HG03045 (cell line): ENCODE results near the gene ACER3.
"Not testable (repeated sequence)": the region's sequence is repeated elsewhere in the genome, so short reads cannot be mapped to it uniquely, and the experiment has no call there.

Experiments used
- ATAC-seq: cut with Tn5 transposase; IDR thresholded peaks from one replicate; pipeline ENCODE4 v1.9.1; 2021; ENCODE audit warnings: mild to moderate bottlenecking, moderate library complexity; ENCODE audit not compliant: unreplicated experiment

ACER3 gene

GRCh38 chr11:76987203-76987602, 126.5 kb downstream of the ACER3 start:
- no peak for ATAC-seq

GRCh38 chr11:76990628-76991027, 129.9 kb downstream of the ACER3 start:
- no peak for ATAC-seq

DNA sequence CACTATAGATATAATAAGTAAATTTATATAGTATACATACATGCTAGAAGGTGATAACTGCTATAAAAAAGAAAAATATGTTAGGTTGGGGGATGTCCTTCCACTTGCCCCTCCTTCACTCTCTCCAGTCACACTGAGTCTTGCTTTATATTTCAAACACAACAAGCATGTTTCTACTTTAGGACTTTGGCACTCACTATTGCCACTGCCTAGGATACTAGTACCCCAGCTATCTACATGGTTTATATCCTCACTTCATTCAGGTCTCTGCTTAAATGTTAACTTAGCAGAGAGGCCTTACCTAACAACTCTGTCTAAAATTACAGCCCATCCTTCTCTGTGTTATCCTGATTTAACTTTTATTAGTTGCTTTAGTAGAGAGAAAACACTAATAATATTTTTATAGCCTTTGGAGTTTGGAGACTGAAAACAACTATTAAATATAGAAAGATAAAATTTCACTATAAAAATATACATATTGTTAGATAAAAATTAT, 134.4 kb downstream of the ACER3 start:
- ATAC-seq: no peak

DNA sequence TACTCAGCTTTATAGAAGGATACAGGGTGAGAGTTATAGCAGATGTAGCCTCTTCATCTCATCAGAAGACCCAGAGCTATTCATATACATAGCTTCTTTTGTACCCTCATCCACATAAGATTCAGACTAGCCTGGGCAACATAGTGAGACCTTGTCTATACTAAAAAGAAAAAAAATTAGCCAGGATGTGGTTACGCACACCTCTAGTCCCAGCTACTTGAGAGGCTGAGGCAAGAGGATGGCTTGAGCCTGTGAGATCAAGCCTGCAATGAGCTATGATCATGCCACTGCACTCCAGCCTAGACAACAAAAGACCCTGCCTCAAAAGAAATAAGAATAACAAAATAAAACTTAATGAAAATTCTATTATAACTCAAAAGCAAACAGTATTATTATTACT, 136.8 kb downstream of the ACER3 start:
- ATAC-seq: no peak

DNA sequence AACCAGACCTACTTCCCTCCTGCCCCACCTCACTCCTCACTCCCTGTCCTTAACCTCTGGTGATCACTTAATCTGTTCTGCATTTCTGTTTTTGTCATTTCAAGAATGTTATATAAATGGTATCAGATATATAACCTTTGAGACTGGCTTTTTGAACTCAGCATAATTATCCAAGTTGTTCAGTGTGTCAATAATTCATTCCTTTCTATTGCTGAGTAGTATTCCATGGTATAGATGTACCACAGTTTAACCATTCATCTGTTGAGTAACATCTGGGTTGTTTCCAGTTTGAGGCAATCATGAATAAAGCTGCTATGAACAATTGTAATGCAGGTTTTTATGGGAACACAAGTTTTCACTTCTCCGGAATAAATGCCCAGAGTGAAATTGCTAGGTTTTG, 138.9 kb downstream of the ACER3 start:
- no peak for ATAC-seq

DNA sequence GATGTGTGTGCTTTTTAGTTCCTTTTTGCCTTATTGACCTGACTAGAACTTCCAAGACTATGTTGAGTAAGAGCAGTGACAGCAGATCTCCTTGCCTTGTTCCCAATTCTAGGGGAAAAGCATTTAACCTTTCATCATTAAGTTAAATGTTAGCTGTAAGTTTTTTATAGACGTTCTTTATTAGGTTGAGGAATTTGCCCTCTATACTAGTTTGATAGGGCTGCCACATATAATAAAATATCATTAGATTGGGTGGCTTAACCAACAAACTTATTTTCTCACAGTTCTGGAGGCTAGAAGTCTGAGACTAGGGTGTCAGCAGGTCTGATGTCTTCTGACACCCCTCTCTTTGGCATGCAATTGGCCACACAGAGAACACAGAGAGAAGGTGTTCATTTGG, 140.9 kb downstream of the ACER3 start:
- ATAC-seq: no peak

DNA sequence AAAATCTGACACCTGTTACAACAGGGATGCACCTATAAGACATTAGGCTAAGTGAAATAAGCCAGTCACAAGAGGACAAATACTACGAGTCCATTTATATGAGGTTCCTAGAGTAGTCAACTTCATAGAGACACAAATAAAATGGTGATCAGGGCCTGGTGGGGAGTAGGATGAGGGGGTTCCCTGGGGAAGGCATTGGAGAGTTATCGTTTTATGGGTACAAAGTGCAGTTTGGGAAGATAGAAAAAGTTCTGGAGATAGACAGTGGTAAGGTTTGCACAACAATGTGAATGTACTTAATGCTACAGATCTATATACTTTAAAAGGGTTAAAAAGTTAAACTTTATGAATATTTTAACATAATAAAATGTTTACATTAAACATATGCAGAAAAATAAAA, 142.1 kb downstream of the ACER3 start:
- ATAC-seq: no peak

GRCh38 chr11:77003963-77004362, 143.2 kb downstream of the ACER3 start:
- no peak for ATAC-seq

GRCh38 chr11:77009533-77010160, 148.9 kb downstream of the ACER3 start:
- ATAC-seq: no peak

DNA sequence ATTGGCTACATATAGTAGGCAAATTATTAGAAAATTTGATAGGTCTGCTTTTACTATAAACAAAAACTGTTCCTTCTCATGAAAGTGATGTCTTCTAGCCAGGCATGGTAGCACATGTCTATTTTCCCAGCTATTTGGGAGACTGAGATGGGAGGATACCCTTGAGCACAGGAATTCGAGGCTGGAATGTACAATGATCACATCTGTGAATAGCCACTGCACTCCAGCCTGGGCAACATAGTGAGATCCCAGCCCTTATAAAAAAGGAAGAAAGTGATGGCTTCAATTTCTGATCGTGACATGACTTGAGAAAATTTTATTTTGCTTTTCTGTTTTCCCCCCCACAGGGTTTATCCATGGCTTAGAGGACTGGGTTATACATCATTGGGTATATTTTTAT, 154.0 kb downstream of the ACER3 start:
- no peak for ATAC-seq

DNA sequence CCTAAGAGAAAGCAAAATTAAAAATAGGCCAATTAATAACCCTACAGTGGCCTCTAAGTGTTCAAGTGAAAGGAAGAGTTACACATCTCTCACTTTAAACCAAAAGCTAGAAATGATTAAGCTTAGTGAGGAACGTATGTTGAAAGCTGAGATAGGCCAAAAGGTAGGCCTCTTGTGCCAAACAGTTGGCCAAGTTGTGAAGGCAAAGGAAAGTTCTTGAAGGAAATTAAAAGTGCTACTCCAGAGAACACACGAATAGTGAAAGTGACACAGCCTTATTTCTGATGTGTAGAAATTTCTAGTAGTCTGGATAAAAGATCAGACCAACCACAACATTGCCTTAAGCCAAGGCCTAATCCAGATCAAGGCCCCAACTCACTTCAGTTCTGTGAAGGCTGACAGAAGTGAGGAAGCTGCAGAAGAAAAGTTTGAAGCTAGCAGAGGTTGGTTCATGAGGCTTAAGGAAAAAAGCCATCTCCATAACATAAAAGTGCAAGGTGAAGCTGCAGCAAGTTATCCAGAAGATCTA, 157.7 kb downstream of the ACER3 start:
- not testable (repeated sequence) for ATAC-seq

GRCh38 chr11:77019976-77020595, 159.4 kb downstream of the ACER3 start:
- ATAC-seq: no peak

DNA sequence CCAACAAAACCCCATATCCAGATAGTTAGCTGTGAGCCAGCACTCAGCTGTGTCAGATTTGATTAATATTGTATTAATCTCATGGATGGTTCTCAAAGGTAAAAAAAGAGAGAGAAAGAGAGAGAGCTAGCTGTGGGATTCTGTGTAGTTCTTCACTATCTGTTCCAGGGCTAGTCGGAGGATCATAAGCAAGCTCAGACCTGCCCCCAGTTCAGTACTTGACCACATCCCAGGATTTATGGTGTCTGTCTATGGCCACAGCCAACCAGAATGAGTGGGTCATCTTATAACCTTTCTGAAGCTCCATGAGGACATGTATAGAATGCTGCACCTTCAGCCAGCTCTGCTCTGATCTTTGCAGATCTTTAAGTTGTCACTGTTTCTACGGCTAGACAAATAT, 160.0 kb downstream of the ACER3 start:
- ATAC-seq: no peak

DNA sequence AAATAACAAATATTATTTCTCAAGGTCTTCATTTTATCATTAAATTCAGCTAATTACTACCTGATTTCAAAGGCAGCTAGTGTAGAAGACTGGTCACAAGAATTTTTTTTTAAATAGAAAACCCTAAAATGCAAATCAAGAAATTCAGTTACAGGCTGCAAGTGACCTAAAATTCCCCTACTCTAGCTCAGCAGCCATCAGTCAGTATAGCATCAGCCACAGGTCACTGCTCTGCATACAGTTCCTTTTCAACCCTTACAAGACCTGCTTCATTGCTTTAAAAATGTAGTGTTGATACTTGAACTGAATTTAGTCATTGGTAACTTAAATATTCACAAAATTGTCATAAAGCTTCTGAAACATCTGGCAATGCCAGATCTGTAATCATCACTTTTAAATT, 164.0 kb downstream of the ACER3 start:
- no peak for ATAC-seq

DNA sequence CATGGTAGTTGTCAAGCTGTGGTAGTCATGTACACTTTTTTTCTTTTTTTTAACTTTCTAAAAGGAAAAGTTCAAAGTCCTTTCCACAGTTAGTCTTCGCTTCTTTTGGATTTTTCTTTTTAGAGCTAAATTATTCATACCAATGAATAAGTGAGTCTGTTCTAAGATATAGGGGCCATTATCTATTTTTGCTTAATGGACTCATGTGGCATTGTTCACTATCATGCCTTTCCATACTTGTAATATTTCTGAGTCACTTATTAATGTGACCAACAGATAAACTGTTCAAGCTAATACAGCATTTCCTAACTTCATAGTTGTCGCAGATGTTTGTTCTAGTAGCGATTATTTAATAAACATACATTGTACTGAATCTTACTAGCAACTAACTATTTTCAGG, 165.5 kb downstream of the ACER3 start:
- ATAC-seq: no peak

DNA sequence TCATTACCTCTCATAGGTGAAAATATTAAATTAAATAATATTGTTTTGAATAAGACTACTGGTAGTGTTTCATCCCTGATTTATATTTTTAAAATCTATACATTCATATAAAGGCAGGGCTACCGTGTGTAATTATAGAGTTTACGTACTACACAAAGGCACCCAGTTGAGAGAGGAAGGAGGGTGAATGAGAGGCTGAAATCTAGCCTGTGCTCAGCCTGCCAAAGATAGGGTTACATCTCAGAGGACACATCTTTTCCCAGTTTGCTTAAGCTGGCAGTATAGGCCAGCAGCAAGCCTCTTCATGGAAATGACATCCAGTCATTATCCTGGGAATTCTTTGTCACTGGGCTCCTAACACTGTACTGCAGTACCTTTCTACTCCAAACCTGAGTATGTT, 166.0 kb downstream of the ACER3 start:
- no peak for ATAC-seq

DNA sequence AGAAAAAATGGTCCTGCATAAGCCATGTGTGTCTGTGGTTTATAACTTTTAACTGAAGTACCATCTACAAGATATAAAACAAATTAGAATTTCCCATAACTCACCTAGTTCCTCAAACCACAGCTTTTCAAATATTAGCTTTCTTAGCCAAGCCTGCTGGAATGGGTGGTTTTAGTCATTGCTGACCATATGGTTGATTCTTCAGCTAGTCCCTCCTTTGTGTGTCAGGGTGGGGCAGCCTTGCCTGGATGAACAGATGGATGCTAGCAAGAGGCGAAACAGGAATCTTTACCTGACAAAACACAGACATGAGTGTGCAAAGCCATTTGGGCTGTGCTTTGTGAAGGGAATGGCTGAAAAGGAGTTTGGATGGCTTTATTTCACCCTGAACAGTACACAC, 166.6 kb downstream of the ACER3 start:
- no peak for ATAC-seq

DNA sequence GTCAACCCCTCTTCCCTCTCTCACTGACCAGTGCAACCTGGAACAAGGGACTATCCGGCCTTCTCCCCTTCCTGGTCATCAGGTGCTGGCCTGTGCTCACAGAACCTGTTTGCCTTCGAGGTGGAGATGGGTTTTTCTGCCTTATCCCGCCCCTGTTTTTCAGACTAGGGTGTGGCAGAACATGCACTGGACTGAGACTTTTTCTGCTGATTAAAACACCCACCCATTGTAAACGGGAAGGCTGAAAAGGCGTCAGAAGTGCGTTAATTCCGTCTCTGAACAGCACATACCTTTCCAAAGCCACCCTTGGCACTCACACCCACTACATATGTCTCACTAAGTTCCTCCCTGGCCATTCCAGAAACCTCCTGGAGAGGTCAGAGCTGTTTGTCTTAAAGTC, 169.1 kb downstream of the ACER3 start:
- no peak for ATAC-seq

GRCh38 chr11:77030834-77031414, 170.2 kb downstream of the ACER3 start:
- ATAC-seq: no peak

GRCh38 chr11:77031599-77031998, 170.9 kb downstream of the ACER3 start:
- ATAC-seq: no peak

- no peak for ATAC-seq
Measured at GRCh38 chr11:77035039-77035438, 174.3 kb downstream of the ACER3 start.

DNA sequence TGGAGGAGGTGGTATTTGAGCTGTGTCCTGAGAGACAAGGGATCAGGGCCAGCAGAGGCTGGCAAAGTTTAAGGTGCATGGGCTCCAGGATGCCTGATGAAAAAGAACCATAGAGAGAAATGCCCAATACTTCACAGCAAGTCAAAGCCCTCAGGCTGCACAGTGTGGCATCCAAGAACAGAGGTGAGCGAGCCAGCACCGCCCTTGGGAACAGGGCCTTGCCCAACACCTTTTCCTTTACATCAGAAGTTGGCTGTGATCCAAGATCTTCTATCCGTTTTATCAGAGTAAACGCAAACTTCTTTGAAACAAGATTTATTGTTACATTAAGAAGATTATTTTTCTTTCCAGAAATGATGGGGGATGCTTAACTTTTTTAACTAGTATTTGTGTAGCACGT, 174.9 kb downstream of the ACER3 start:
- no peak for ATAC-seq
